HCT116 (cell line): ENCODE data around the gene ADGRB3. TPM values are rescaled to one million over a fixed set of nuclear protein-coding genes. Genes with fewer than 3 reads are reported as not detected.

Source experiments
- ATAC-seq: fragments of 200-7000 bp; cut with Tn5 transposase; 2 replicates; pipeline ENCODE4 v1.9.1; 2020; ENCODE audit warnings: mild to moderate bottlenecking, moderate library complexity
- BruUV-seq: library from RNA; stranded (reverse); fragments of 400-500 nt; replicated peaks from 2 replicates; lab custom pipeline; 2021; lab: Mats Ljungman, UMichigan
- CTCF ChIA-PET: fragments of 300-600 bp; sonication (Branson Sonifier 250); formaldehyde crosslinking; loops from one replicate; lab custom pipeline; 2021; ENCODE audit warnings: antibody characterized with exemption; lab: Charles Lee
- POLR2A ChIA-PET: fragments of 300-600, 350-600 bp; sonication (Branson Sonifier 250); formaldehyde crosslinking; loops from one replicate; lab custom pipeline; 2021; ENCODE audit warnings: antibody characterized with exemption; lab: Charles Lee
- RAD21 ChIA-PET, 2 experiments: fragments of 300-600 bp; sonication (Branson Sonifier 250); formaldehyde crosslinking; loops; one replicate each; lab custom pipeline; 2023; ENCODE audit warnings: low total read pairs in 2 of 2; ENCODE audit not compliant: uncharacterized antibody in 2 of 2, unreplicated experiment in 2 of 2, low non-redundant PET in 1 of 2; lab: Charles Lee
- DNase-seq: peaks from one replicate; pipeline ENCODE4 v3.0.0-alpha.2; 2010; ENCODE audit warnings: low read depth, low spot score
- H2AFZ ChIP-seq: fragments of 200-600 bp; shearing (Covaris generic), sonication (generic); 2 replicates; pipeline ENCODE4 v1.6.1; 2017; ENCODE audit warnings: low read depth, mixed run types, mixed read lengths, antibody characterized with exemption, low read length; ENCODE audit not compliant: poor library complexity, severe bottlenecking
- H3K27ac ChIP-seq: 2 replicates; pipeline ENCODE4 v1.5.1; 2012; ENCODE audit warnings: low read depth, low read length
- H3K27me3 ChIP-seq: fragments of 200-600 bp; sonication (generic); 2 replicates; pipeline ENCODE4 v1.6.1; 2016; ENCODE audit warnings: mixed run types, low read length, mixed read lengths; ENCODE audit not compliant: insufficient read depth
- H3K36me3 ChIP-seq, 2 experiments: fragments of 200-500 bp in 1 of 2; fragments of 200-600 bp in 1 of 2; sonication (Bioruptor generic) in 1 of 2; sonication (generic) in 1 of 2; 2 replicates each; pipeline versions ENCODE4 v1.5.1 to v1.6.1; 2014 to 2016; ENCODE audit warnings: low read length in 2 of 2, inconsistent platforms in 1 of 2, mixed read lengths in 1 of 2, mixed run types in 1 of 2; ENCODE audit not compliant: insufficient read depth in 2 of 2, control insufficient read depth in 1 of 2
- H3K4me1 ChIP-seq, 2 experiments: fragments of 200-600 bp in 1 of 2; sonication (generic) in 1 of 2; 2 replicates each; pipeline versions ENCODE4 v1.5.1 to v1.6.1; 2012 to 2017; ENCODE audit warnings: low read length in 2 of 2, inconsistent platforms in 1 of 2, mild to moderate bottlenecking in 1 of 2, mixed read lengths in 1 of 2, mixed run types in 1 of 2, moderate library complexity in 1 of 2; ENCODE audit not compliant: insufficient read depth in 2 of 2, control insufficient read depth in 1 of 2
- H3K4me2 ChIP-seq: fragments of 200-600 bp; sonication (generic); 2 replicates; pipeline ENCODE4 v1.6.1; 2017; ENCODE audit warnings: mixed run types, low read length, mixed read lengths
- H3K4me3 ChIP-seq, 2 experiments: fragments of 200-600 bp in 1 of 2; sonication (generic) in 1 of 2; replicated peaks in 1 of 2; 2 replicates each; pipeline ENCODE4 v1.5.1; 2011 to 2016; ENCODE audit warnings: low read length in 2 of 2, control low read depth in 1 of 2, low read depth in 1 of 2, mild to moderate bottlenecking in 1 of 2, mixed read lengths in 1 of 2, mixed run types in 1 of 2
- H3K79me2 ChIP-seq: fragments of 200-600 bp; sonication (generic); 2 replicates; pipeline ENCODE4 v1.6.1; 2017; ENCODE audit warnings: mild to moderate bottlenecking, mixed run types, low read length, moderate library complexity, mixed read lengths; ENCODE audit not compliant: insufficient read depth
- H3K9ac ChIP-seq: fragments of 200-600 bp; sonication (generic); 2 replicates; pipeline ENCODE4 v1.6.1; 2016; ENCODE audit warnings: low read length, mixed read lengths
- H3K9me2 ChIP-seq: fragments of 200-600 bp; sonication (generic), shearing (Covaris generic); 2 replicates; pipeline ENCODE4 v1.6.1; 2017; ENCODE audit warnings: mixed run types, mild to moderate bottlenecking, moderate library complexity; ENCODE audit not compliant: insufficient read depth
- H3K9me3 ChIP-seq, 2 experiments: fragments of 200-500 bp in 1 of 2; fragments of 200-600 bp in 1 of 2; sonication (Bioruptor generic) in 1 of 2; sonication (generic) in 1 of 2; 2 replicates each; pipeline ENCODE4 v1.6.1; 2014 to 2017; ENCODE audit warnings: low read length in 2 of 2, mixed read lengths in 2 of 2, inconsistent platforms in 1 of 2, low read depth in 1 of 2, mild to moderate bottlenecking in 1 of 2, mixed run types in 1 of 2, moderate library complexity in 1 of 2; ENCODE audit not compliant: control insufficient read depth in 1 of 2, insufficient read depth in 1 of 2
- H4K20me1 ChIP-seq: fragments of 200-600 bp; sonication (generic), shearing (Covaris generic); 2 replicates; pipeline ENCODE4 v1.6.1; 2017; ENCODE audit warnings: mixed run types, mild to moderate bottlenecking, moderate library complexity; ENCODE audit not compliant: insufficient read depth
- CEBPB ChIP-seq: IDR thresholded peaks from 2 replicates; pipeline ENCODE4 v1.6.1; 2012; ENCODE audit warnings: low read depth
- CTCF ChIP-seq, 3 experiments: fragments of 200-600 bp in 1 of 3; sonication (generic) in 1 of 3; IDR thresholded peaks in 2 of 3; conservative IDR thresholded peaks in 1 of 3; 2 replicates each; pipeline ENCODE4 v1.5.1; 2012 to 2017; ENCODE audit warnings: low read depth in 2 of 3, low read length in 2 of 3, antibody characterized with exemption in 1 of 3, borderline replicate concordance in 1 of 3, control low read depth in 1 of 3, mild to moderate bottlenecking in 1 of 3, mixed read lengths in 1 of 3, mixed run types in 1 of 3, moderate library complexity in 1 of 3; ENCODE audit not compliant: insufficient read depth in 1 of 3
- ELF1 ChIP-seq: IDR thresholded peaks from 2 replicates; pipeline ENCODE4 v1.6.1; 2012; ENCODE audit warnings: low read depth, borderline replicate concordance
- EZH2 ChIP-seq: fragments of 200-600 bp; sonication (generic); IDR thresholded peaks from 2 replicates; pipeline ENCODE4 v1.6.1; 2017; ENCODE audit warnings: antibody characterized with exemption, mixed run types
- EZH2phosphoT487 ChIP-seq: fragments of 200-600 bp; IDR thresholded peaks from 2 replicates; pipeline ENCODE4 v1.6.1; 2018; ENCODE audit warnings: antibody characterized with exemption, borderline replicate concordance
- FOSL1 ChIP-seq: IDR thresholded peaks from 2 replicates; pipeline ENCODE4 v1.6.1; 2012; ENCODE audit warnings: low read depth
- JUND ChIP-seq: IDR thresholded peaks from 2 replicates; pipeline ENCODE4 v1.6.1; 2012
- MAX ChIP-seq: IDR thresholded peaks from 2 replicates; pipeline ENCODE4 v1.6.1; 2012
- POLR2A ChIP-seq: IDR thresholded peaks from 2 replicates; pipeline ENCODE4 v1.7.0; 2011; ENCODE audit warnings: borderline replicate concordance; ENCODE audit not compliant: insufficient read depth, insufficient read length; ENCODE audit errors: extremely low read depth
- RAD21 ChIP-seq: IDR thresholded peaks from 2 replicates; pipeline ENCODE4 v1.6.1; 2012; ENCODE audit warnings: low read depth, mild to moderate bottlenecking
- REST ChIP-seq: IDR thresholded peaks from 2 replicates; pipeline ENCODE4 v1.6.1; 2012; ENCODE audit warnings: low read depth
- SRF ChIP-seq: IDR thresholded peaks from 2 replicates; pipeline ENCODE4 v1.6.1; 2012; ENCODE audit warnings: low read depth
- TCF7L2 ChIP-seq: IDR thresholded peaks from 2 replicates; pipeline ENCODE4 v1.7.0; 2011; ENCODE audit warnings: borderline replicate concordance, inconsistent platforms; ENCODE audit not compliant: insufficient read depth, insufficient read length; ENCODE audit errors: extremely low read depth
- YY1 ChIP-seq: IDR thresholded peaks from 2 replicates; pipeline ENCODE4 v1.6.1; 2011; ENCODE audit warnings: low read length, low read depth, moderate library complexity, mild to moderate bottlenecking; ENCODE audit not compliant: insufficient replicate concordance; ENCODE audit errors: extremely low read depth
- ZFX ChIP-seq: fragments of 450-650 bp; IDR thresholded peaks from 2 replicates; pipeline ENCODE4 v1.6.1; 2017
- intact Hi-C: fragments of 100-400 bp; cut with micrococcal nuclease; formaldehyde crosslinking; loops from 2 replicates; pipeline ENCODE4 v1.10.0; 2022
- total RNA-seq: library from RNA; stranded (reverse); gene quantifications from one replicate; pipeline ENCODE4 v1.2.1, GENCODE V29; 2021; ENCODE audit not compliant: unreplicated experiment

ADGRB3 gene
- total RNA-seq, 1 experiment from 2014 or later: not detected

- Histone ChIP-seq H3K27me3 (no peaks in the 10 kb centered on the region), H3K4me2 (no peak overlapping the region), H3K9ac (no peak overlapping the region), H3K9me3 (peaks cover 12 to 19% of the 10 kb centered on the region in 2 experiments; a peak in 2 of 4 replicates), H3K4me1 (no peaks in the 10 kb centered on the region), H3K79me2 (no peaks in the 10 kb centered on the region), H3K36me3 (no peaks in the 10 kb centered on the region), H3K27ac (no peak overlapping the region), H3K4me3 (no peak overlapping the region), H4K20me1 (no peaks in the 10 kb centered on the region), H2AFZ (no peak overlapping the region), H3K9me2 (no peaks in the 10 kb centered on the region)
- CTCF ChIA-PET: no interaction called here
- POLR2A ChIA-PET: no interaction called here
- RAD21 ChIA-PET: no interaction called here
- intact Hi-C loops: no loop called here
- no peak for ATAC-seq
- DNase-seq: no peak
- TF ChIP-seq POLR2A (no peak), CEBPB (no peak), EZH2phosphoT487 (no peak), ZFX (no peak), EZH2 (no peak), CTCF (IDR thresholded peaks at IDR 0.05 in 2 of 3, conservative IDR thresholded peaks at IDR 0.05 in 1 of 3; ENCODE audit: borderline replicate concordance in 1 of 3, insufficient read depth in 1 of 3, low read depth in 2 of 3, low read length in 2 of 3) (no peak), ELF1 (no peak), YY1 (no peak), JUND (no peak), REST (no peak), TCF7L2 (no peak), FOSL1 (no peak), SRF (no peak), RAD21 (no peak), MAX (no peak)
- no TSS peak for BruUV-seq
Measured at GRCh38 chr6:69391106-69391505, 756.0 kb downstream of the ADGRB3 start.
